Erythroblast (primary cell): ENCODE results near the gene CDSN.

Source experiments
- DNase-seq, 2 experiments: peaks; one replicate each; lab custom pipeline; 2025; lab: John Stamatoyannopoulos, UW
- GATA1 ChIP-seq: IDR thresholded peaks from 2 replicates; pipeline ENCODE4 v1.6.1; 2011; ENCODE audit warnings: low read depth, mild to moderate bottlenecking, control low read depth, low read length, moderate library complexity
- POLR2A ChIP-seq: IDR thresholded peaks from 2 replicates; pipeline ENCODE4 v1.6.1; 2011; ENCODE audit warnings: mild to moderate bottlenecking, low read length

CDSN gene

GRCh38 chr6:31116661-31117385, 3.4 kb downstream of the CDSN start:
- DNase-seq: no peak
- TF ChIP-seq GATA1 (no peak), POLR2A (no peak)

- no peak for DNase-seq
- TF ChIP-seq GATA1 (no peak), POLR2A (no peak)
These were observed 4.2 kb downstream of the CDSN start for GRCh38 chr6:31115941-31116560.

- TF ChIP-seq GATA1 (no peak), POLR2A (no peak)
- DNase-seq: peak in 1 of 2 experiments; percentile 14
These were observed 5.0 kb downstream of the CDSN start for GRCh38 chr6:31114970-31115849.

GRCh38 chr6:31114541-31114878, 5.7 kb downstream of the CDSN start, which contains the start of gene PSORS1C1:
Gene PSORS1C1 (plus strand): TSS chr6:31114800. CDS start chr6:31129633, 14,833 bp downstream.
- DNase-seq: no peak
- TF ChIP-seq POLR2A: no peak

- TF ChIP-seq POLR2A (no peak), GATA1 (no peak)
- no peak for DNase-seq
These were observed 6.2 kb downstream of the CDSN start for GRCh38 chr6:31113861-31114540.

GRCh38 chr6:31112478-31112877, 7.8 kb downstream of the CDSN start, which contains the start of gene C6orf15:
Gene C6orf15 (minus strand): TSS chr6:31112575. CDS start chr6:31112555, 20 bp downstream.
- DNase-seq: no peak
- TF ChIP-seq GATA1 (no peak), POLR2A (no peak)

GRCh38 chr6:31111712-31112111, 8.5 kb downstream of the CDSN start:
- DNase-seq: no peak
- no peak for TF ChIP-seq GATA1
- no peak for TF ChIP-seq POLR2A

GRCh38 chr6:31110825-31111582, 9.2 kb downstream of the CDSN start:
- DNase-seq: no peak
- TF ChIP-seq GATA1 (no peak), POLR2A (no peak)

- TF ChIP-seq GATA1 (no peak), POLR2A (no peak)
- DNase-seq: no peak
These were observed 13.2 kb downstream of the CDSN start for GRCh38 chr6:31107052-31107451.

- TF ChIP-seq GATA1 (no peak), POLR2A (no peak)
- no peak for DNase-seq
These were observed 17.1 kb downstream of the CDSN start for GRCh38 chr6:31103136-31103535.

GRCh38 chr6:31098449-31098938, 21.8 kb downstream of the CDSN start:
- no peak for DNase-seq
- TF ChIP-seq GATA1 (no peak), POLR2A (no peak)

- TF ChIP-seq GATA1: no peak
- no peak for DNase-seq
These were observed 23.6 kb downstream of the CDSN start for GRCh38 chr6:31096656-31097055.
